GM12892 (cell line): ENCODE data around the gene CLEC19A.
"Not testable (repeated sequence)": the region's sequence is repeated elsewhere in the genome, so short reads cannot be mapped to it uniquely, and the experiment has no call there.

Experiments
- DNase-seq: peaks from one replicate; pipeline ENCODE4 v3.0.0; 2011; ENCODE audit not compliant: insufficient read length
- FAIRE-seq: peaks from 2 replicates; lab custom pipeline; 2011; peaks lifted over from hg19 to GRCh38; lab: Jason Lieb, UNC
- POLR2A ChIP-seq: IDR thresholded peaks from 2 replicates; pipeline ENCODE4 v1.6.1; 2011; ENCODE audit warnings: low read depth, low read length, control low read depth
- POLR2AphosphoS5 ChIP-seq: IDR thresholded peaks from 2 replicates; pipeline ENCODE4 v1.6.1; 2011; ENCODE audit warnings: low read depth, low read length, control low read depth
- TAF1 ChIP-seq: IDR thresholded peaks from 2 replicates; pipeline ENCODE4 v1.6.1; 2011; ENCODE audit warnings: low read depth, mild to moderate bottlenecking, control low read depth, low read length, borderline replicate concordance

Gene CLEC19A

DNA sequence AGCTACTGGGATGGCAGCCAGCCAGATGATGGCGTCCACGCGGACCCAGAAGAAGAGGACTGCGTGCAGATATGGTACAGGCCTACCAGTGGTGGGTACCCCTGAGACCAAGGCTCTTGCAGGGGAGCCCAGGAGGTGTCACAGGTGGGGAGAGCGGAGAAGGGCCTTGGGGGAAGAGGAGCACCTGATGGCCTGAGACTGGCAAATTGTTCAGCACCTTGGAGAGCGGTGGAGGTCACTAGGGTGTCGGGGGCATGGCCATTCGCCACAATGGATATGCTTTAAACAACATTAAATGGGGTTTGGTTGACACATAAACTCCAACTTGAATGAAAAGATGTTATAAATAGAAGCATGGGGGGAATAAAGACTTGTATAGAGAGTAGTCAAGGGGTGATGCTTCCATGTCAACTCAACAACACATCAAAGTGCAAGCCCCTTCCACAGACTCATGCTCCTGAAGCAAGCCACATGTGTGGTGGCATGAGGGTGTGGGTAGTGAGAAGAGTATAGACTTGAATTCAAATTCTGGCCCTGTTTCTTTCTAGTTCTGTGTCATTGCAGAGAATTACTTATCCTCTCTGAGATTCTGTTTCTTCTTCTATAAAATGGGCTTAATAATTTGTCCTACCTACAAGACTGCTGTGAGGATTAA, 22.2 kb downstream of the CLEC19A start:
- DNase-seq: no peak
- no peak for FAIRE-seq

DNA sequence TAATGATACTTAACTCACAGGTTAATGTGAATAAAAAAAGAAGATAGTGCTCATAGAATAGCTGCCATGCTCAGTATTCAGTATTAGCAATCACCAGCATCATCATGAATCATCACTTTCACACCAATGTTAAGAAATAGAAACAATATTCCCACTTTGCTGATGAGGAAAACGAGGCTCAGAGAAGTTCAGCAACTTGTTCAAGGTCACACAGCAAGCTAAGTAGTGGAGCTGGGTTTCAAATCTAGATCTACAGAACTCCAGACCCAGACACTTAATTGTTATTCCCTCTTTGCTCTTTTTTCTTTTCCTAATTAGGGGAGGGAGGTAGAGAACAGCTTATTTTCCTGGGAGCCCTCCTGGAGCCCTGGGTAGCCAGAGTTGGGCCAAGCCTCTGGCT, 22.9 kb downstream of the CLEC19A start:
- no peak for FAIRE-seq
- DNase-seq: no peak
- no peak for TF ChIP-seq TAF1
- TF ChIP-seq POLR2A: no peak
- TF ChIP-seq POLR2AphosphoS5: no peak

More for the DNA sequence above, 22.2 kb downstream of the CLEC19A start:
- TF ChIP-seq TAF1: no peak
- no peak for TF ChIP-seq POLR2A
- TF ChIP-seq POLR2AphosphoS5: no peak

DNA sequence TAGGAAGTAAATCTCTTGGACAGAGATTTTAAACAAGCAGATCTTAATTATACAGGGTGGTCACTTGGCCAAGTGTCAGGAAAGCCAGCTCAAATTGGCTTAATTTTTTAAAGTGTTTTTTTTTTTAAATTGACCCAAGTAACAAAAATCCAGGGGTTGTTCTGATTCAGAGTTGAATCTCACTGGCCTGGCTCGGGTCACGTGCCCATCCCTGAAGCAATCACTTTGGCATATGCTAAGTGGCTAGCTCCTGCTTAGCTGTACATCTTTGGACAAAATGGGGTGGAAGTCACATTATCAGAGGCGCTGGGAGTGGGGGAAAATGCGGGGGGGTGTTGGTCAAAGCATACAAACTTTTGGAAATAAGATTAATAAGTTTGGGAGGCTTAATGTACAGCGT, 23.6 kb downstream of the CLEC19A start:
- no peak for DNase-seq
- TF ChIP-seq POLR2A: no peak
- FAIRE-seq: no peak

DNA sequence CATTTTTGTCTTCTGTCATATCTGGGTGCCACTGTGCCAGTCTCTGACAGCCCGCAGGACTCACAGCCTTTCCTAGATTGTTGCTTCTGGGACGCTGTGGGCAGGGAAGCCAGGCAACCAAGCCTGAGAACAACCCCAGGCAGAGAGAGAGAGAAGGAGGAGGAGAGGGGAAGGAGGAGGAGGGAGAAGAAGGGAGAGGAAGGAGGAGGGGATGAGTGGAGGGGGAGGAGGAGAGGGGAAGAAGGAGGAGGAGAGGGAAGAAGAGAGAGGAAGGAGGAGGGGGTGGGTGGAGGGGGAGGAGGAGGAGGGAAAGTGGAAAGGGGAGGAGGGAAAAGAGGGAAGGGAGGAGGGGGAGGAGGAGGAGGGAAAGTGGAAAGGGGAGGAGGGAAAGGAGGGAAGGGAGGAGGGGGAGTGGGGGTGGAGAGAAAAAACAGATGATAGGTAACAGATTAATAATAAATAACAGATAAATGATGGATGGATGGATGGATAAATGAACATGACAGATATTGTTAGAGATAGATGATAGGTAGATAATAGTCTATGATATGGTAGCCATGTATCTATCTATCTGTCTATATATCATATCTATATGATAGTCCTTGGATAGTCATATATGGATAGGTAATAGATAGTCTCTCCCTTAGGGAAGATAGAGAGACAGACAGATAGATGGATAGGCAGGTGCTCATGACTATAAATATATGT, 29.3 kb downstream of the CLEC19A start:
- no peak for FAIRE-seq
- no peak for DNase-seq
- no peak for TF ChIP-seq TAF1
- TF ChIP-seq POLR2AphosphoS5: no peak
- TF ChIP-seq POLR2A: no peak

DNA sequence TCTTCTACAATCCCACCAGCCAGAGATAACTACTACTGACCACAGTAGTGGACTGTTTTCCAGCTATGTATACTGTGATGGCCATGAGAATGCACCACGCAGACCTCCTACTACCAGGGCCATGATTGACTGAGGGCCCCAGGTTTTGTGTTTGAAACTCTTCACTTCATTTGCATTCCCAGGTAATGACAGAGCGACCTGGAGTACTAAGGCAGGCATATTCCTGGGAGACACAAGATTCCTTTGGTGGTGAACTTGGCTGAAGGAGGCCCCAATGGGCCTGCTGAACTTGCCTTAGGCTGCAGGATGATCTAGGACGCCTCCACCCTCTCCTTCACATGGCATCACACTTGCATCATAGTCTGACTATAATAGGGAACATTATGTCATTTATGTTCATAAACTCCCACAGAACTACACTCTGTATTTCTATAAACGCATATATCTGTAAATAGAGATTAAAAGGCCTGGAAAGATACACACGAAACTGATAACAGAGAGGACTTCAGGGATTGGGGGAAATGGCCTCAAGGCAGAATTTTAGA, 30.4 kb downstream of the CLEC19A start:
- FAIRE-seq (no peak), DNase-seq (no peak)
- no peak for TF ChIP-seq POLR2A
- TF ChIP-seq POLR2AphosphoS5: no peak
- TF ChIP-seq TAF1: no peak

DNA sequence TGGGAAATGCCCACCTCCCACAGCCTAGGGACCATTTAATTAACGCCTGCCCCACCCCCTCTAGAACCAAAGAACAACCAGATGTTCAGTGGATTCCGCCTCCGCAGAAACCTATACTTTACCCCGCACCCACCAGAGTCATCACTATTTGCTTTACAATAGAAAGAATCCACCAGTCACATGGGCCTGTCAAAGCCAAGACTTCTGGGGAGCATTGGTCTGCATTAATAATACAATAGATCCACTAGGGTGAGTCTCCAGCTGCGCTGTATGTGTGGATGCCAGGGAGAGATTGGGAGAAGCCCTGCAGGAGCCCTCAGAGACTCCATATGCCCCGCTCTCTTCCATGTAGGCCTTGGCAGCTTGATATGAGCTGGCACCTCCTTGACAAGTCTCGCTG, 31.3 kb downstream of the CLEC19A start:
- DNase-seq (no peak), FAIRE-seq (no peak)
- TF ChIP-seq POLR2A: no peak
- no peak for TF ChIP-seq POLR2AphosphoS5
- no peak for TF ChIP-seq TAF1

DNA sequence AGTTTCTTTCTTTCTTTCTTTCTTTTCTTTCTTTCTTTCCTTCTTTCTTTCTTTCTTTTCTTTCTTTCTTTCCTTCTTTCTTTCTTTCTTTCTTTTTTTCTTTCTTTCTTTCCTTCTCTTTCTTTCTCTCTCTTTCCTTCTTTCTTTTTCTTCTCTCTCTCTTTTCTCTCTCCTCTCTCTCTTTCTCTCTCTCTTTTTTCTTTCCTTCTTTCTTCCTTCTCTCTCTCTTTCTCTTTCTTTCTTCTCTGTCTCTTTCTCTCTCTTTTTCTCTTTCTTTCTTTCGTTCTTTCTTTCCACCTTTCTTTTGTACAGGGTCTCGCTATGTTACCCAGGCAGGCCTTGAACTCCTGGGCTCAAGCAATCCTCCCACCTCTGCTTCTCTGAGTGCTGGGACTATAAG, 35.7 kb downstream of the CLEC19A start:
- not testable (repeated sequence) for FAIRE-seq, DNase-seq

DNA sequence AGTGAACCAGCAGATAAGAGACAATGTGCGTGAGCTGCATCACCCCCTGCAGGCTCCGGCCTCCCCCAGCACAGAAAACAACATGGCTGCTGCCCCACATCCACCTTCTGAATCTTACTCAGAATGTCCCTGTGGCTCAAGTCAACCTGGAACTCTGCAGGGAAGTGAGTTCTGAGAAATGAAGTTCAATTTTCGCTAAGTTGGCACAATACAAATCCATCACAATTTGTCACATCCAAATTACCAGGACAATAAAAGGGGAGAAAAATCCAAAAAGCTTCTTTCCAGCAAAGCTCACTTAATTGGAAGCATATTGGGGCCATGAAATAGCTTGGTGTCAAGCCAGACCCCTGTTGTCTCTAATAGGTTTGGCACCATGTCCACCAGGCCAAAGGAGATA, 38.1 kb downstream of the CLEC19A start:
- DNase-seq (no peak), FAIRE-seq (no peak)
- TF ChIP-seq POLR2AphosphoS5: no peak
- no peak for TF ChIP-seq POLR2A
- no peak for TF ChIP-seq TAF1

DNA sequence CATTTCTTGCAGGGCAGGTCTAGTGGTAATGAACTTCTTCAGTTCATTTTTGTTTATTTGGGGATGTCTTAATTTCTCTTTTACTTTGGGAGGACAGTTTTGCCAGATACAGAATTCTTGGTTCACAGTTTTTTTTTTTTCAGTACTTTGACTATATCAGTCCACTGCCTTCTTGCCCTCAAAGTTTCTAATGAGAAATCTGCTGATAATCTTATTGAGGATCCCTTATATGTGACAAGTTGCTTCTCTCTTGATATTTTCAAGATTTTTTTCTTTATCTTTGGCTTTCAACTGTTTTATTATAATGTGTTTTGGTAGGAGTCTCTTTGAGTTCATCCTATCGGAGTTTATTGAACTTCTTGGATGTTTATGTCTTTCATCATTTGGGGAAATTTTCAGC, 42.8 kb downstream of the CLEC19A start:
- no peak for FAIRE-seq
- DNase-seq: no peak
- TF ChIP-seq POLR2AphosphoS5 (no peak), POLR2A (no peak), TAF1 (no peak)

DNA sequence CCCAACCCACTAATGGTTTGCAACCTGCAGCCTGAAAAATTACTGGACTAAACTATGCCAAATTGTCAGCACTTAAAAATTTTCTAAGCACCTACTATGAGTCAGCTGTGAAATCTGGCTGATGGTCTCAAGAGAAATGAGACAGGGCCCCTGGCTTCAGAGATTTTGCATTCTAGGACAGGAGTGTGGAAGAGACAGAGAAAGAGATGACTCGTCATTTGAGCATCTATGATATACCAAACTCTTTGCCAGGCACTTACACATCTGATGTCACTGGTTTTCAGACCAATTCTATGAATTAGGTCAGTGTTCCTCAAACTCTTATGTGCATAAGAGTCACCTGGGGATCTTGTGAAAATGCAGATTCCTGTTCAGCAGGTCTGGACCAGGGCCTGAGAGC, 44.4 kb downstream of the CLEC19A start:
- DNase-seq (no peak), FAIRE-seq (no peak)
- no peak for TF ChIP-seq POLR2A
- no peak for TF ChIP-seq TAF1
- TF ChIP-seq POLR2AphosphoS5: no peak

DNA sequence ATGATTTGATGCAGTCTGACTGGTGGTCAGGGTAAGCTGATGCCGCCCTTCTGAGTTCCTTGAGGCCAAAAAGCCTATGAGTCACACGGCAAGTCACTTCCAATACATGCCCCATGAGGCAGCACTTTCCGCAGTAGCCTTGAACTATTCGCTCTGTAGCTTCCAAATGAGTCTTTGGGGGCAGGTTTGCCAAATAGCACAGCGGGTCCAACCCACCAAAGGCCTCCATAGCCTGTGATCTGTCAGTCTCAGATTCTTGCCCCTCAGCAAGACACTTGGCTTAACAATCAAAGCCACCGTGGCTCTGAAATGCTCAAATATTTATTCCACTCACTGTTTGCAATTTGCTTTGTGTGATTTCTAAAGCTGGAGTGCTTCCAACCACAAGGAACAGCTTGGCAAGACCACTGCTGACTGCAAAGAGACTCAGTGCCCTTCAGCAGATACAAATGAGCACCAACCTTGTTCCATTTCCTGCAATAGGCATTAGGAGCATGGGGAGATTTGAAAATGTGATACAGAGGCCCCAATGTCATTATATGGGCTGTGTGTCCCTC, 45.4 kb downstream of the CLEC19A start:
- DNase-seq (no peak), FAIRE-seq (no peak)
- TF ChIP-seq TAF1 (no peak), POLR2AphosphoS5 (no peak), POLR2A (no peak)

DNA sequence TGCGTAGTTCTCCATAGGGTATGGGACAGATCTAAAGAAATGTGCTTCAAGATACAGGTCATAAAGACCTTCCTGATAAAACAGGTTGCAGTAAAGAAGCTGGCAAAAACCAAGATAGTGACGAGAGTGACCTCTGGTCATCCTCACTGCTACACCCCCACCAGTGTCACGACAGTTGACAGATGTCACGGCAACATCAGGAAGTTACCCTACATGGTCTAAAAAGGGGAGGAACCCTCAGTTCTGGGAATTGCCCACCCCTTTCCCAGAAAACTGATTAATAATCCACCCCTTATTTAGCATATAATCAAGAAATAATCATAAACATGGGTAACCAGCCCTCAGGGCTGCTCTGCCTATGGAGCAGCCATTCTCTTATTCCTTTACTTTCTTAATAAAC, 46.3 kb downstream of the CLEC19A start:
- TF ChIP-seq POLR2A: no peak
- no peak for TF ChIP-seq POLR2AphosphoS5
- TF ChIP-seq TAF1: no peak
- DNase-seq (no peak), FAIRE-seq (no peak)
